ENCODE measurements around the gene ANK3. TPM values are rescaled to one million over a fixed set of nuclear protein-coding genes. Genes with fewer than 3 reads are reported as not detected.

Gene ANK3
- total RNA-seq, 1 donor from 2014 or later, result 4.0 TPM

DNA sequence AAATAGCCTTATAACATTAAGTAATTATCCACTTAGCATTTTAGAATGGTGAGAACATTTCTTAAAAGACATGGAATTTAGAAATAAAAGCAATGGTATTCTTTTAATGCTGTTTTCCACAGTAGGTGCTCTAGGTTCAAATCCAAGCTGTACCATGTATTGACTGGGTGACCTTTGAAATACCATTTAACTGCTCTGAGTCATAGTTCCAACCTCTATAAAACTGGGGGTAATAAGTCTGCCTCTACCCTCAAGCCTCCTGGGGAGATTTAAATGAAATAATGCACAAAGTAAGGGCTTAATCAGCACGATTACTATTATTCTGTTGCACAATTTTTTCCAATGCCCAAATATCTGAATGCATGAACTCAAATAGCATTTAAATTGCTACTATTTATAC lies 246.9 kb downstream of the ANK3 start:
- H3K36me3 Mint-ChIP-seq (ENCODE audit: low read depth), result no peaks in the 10 kb centered on the region
- no peak for ATAC-seq (ENCODE audit: low read depth)
- no peak overlapping the region for H3K4me3 Mint-ChIP-seq
- intact Hi-C loops (cut with micrococcal nuclease), result no loop called here
- ChIA-PET CTCF (no interaction called here), POLR2A (no interaction called here)
- H3K27me3 Mint-ChIP-seq, result no peaks in the 10 kb centered on the region
- DNase-seq, result no peak
- peaks cover 5% of the 10 kb centered on the region for H3K4me1 Mint-ChIP-seq
- H3K27ac Mint-ChIP-seq, result no peak overlapping the region
- H3K9me3 Mint-ChIP-seq, result no peaks in the 10 kb centered on the region
- TF ChIP-seq, protein P1, sequence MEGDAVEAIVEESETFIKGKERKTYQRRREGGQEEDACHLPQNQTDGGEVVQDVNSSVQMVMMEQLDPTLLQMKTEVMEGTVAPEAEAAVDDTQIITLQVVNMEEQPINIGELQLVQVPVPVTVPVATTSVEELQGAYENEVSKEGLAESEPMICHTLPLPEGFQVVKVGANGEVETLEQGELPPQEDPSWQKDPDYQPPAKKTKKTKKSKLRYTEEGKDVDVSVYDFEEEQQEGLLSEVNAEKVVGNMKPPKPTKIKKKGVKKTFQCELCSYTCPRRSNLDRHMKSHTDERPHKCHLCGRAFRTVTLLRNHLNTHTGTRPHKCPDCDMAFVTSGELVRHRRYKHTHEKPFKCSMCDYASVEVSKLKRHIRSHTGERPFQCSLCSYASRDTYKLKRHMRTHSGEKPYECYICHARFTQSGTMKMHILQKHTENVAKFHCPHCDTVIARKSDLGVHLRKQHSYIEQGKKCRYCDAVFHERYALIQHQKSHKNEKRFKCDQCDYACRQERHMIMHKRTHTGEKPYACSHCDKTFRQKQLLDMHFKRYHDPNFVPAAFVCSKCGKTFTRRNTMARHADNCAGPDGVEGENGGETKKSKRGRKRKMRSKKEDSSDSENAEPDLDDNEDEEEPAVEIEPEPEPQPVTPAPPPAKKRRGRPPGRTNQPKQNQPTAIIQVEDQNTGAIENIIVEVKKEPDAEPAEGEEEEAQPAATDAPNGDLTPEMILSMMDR (IDR thresholded peaks at IDR 0.05), result no peak

DNA sequence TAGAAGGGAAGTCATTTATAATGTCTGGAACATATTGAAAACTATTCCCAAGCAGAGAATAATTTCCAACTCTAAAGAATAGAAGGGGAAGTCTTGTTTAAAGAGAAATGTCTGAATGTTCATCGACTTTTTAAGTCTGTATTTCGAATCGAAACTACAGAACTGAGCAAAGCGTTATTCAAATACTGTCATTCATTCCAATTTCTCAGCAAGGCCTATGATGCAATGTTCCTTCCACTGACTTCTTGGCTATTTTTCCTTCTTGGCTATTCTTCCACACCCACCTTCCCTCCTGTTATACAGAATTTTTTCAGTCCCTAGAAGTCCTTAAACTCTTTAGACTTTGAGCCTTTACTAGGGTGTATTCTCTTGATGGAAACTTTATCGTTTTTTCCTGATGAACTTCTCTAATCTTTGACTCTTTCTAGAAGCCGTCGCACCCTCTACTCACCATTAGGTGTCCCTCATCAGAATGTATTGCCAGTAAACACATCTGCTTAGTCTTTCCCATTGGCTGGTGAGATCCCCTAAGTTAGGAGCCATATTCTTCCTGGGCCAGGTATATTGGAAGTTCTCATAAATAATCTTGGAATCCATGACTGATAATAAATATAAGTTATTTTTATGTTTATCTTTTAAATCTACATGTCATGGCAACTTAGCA lies 247.6 kb downstream of the ANK3 start:
- ChIA-PET POLR2A (no interaction called here), CTCF (no interaction called here)
- Mint-ChIP-seq H3K4me1 (peaks cover 5% of the 10 kb centered on the region), H3K4me3 (no peak overlapping the region), H3K36me3 (ENCODE audit: low read depth) (no peaks in the 10 kb centered on the region), H3K27me3 (no peaks in the 10 kb centered on the region), H3K27ac (no peak overlapping the region), H3K9me3 (no peaks in the 10 kb centered on the region)
- intact Hi-C loops (cut with micrococcal nuclease), result no loop called here
- ATAC-seq (ENCODE audit: low read depth) (no peak), DNase-seq (no peak)
- TF ChIP-seq, protein P1 (IDR thresholded peaks at IDR 0.05), result no peak

DNA sequence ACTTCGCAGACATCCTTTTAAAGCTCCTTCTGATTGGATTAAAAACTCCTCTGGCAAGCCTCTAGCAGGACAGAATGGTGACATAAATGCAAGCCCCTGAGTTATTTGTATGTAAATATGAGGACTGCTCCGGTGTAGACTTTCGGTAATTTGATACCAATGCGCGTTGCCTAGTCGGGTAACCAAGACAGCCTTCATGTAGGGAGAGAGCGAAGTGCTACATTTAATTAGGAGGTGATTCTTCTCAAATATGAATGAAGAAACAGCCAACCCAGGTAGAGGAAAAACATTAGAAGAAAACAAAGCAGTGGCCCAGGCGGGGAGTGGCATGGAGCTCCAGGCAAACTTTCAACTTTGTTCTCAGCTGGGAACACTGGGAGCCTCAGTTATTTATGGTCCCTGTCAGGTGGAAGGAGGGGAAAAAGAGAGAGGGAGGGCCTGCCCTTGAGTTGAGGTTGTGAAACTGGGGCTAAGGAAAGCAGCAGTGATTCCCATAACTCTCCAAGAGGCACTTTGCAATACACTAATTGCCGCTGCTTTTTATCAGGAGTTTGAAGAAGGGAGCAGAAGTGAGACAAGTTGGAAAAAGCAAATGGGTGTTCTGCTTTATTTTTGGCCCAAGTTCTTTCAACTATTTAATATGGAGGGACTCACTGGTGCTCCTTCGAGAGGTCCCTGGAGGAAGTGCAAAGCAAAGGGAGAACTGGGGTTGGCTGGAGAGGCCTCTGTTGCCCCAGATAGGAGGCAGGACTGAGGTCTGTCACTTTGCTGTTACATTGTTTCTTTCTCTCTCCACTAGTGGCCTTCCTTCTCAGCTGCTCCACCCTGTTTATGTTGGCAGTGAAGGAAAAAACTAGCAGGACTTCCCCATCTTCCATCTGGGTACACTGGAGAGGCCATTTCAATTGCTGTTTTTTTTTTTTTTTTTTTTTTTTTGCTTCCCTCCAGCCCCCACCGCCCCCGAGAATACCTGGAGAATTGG lies 248.7 kb downstream of the ANK3 start:
- Mint-ChIP-seq H3K4me1 (peaks cover 9% of the 10 kb centered on the region), H3K4me3 (no peak overlapping the region), H3K9me3 (no peaks in the 10 kb centered on the region), H3K27me3 (no peaks in the 10 kb centered on the region), H3K27ac (no peak overlapping the region), H3K36me3 (ENCODE audit: low read depth) (no peaks in the 10 kb centered on the region)
- CTCF ChIA-PET, result no interaction called here
- no peak for DNase-seq
- intact Hi-C loops (cut with micrococcal nuclease), result no loop called here
- no peak for ATAC-seq (ENCODE audit: low read depth)
- TF ChIP-seq, protein P1 (IDR thresholded peaks at IDR 0.05), result no peak
- POLR2A ChIA-PET, result no interaction called here

DNA sequence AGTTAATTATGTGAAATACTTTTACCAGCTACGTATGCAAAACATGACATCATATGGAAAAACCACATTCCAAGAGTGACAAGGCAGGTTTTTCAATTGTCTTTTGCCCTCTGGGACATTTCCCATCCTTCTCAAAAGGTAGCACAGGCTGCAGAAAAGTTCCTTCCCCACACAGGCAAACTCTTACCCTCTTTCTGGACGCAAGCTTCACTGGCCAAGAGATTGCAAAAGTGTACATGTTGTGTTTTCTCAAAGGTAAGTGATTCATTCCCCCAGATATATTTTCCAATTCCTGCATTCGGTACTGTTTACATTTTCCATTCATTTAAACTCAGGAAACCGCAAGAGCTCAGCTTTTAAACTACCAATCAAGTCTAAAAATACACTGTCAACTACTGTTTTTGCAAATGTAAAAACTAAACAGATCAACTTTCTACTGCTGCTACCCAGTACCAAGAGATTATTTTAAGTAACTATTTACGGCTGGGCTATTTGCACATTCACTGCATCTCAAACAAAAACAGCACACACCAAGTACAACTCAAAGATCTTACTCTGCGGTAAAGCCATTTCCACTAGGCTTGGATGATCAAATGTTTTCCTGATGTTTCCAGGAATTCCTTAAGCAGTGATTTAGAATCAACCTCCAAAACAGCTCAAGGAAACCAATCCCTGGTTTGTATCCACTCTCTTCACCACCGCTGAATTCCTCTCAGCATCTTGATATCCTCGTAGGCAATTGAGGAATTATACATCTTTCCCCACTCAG lies 249.7 kb downstream of the ANK3 start:
- no peak for ATAC-seq (ENCODE audit: low read depth)
- ChIA-PET POLR2A (interaction anchor here (0.6 kb wide), 1 partner anchor 19 kb away, joined by 10 read pairs; no protein-coding TSS in a partner anchor), CTCF (no interaction called here)
- Mint-ChIP-seq H3K27me3 (no peaks in the 10 kb centered on the region), H3K36me3 (ENCODE audit: low read depth) (no peaks in the 10 kb centered on the region), H3K4me1 (peaks cover 16% of the 10 kb centered on the region), H3K9me3 (no peaks in the 10 kb centered on the region), H3K27ac (no peak overlapping the region), H3K4me3 (no peak overlapping the region)
- intact Hi-C loops (cut with micrococcal nuclease), result no loop called here
- DNase-seq, result no peak
- TF ChIP-seq, protein P1 (IDR thresholded peaks at IDR 0.05), result no peak

Data from activated B cell treated with CpG ODN at 0.5 μM for 24 hours (primary cell).